GM19099 (cell line): ENCODE results near the gene PATE1.

ENCODE experiments used
- POLR2A ChIP-seq: IDR thresholded peaks from 3 replicates; pipeline ENCODE4 v1.6.1; 2011; ENCODE audit warnings: low read depth; ENCODE audit not compliant: insufficient read length; ENCODE audit errors: extremely low read depth

The PATE1 gene

GRCh38 chr11:125777309-125777708, 31.2 kb downstream of the PATE1 start:
- no peak for TF ChIP-seq POLR2A

DNA sequence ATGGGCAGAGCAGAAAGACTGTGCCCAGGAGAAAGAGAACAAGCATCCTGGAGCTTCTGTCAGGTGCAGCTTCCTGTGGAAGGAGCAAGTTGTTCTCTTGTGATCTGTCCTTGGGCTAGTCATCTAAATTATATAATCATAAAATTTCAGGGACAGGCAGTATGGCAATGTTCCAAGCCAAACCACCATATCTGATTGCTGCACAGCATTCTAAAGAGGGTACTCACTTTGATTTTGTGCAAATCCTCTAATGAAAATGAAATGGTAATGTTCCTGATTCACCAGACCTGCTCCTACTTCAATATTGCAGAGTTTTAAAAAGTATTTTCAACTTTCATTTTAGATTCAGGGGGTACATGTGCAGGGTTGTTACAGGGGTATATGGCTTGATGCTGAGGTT, 32.6 kb downstream of the PATE1 start, which contains the start of gene PATE2:
PATE2 (minus strand) TSS at position 101 of the 400 bp plus-strand sequence; CDS start at position 46, 55 bp downstream.
- TF ChIP-seq POLR2A, result no peak

DNA sequence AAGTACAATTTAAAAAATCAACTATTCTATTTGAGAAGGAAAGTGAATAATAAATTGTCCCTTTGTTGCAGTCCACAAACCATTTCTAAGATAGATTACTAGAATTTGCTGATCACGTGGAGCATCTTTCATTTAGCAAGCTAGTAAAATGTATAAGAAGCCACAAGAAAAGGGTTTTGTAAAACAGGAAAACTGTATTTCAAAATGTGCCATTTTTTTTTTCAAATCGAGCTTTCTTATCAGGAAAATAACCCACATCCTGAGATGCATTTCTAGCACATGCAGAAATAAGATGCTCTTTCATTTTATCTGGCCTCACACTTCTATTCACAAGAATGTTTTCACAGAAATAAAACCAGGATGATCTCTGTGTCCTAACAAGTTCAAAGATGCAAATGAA, 38.6 kb downstream of the PATE1 start:
- TF ChIP-seq POLR2A, result no peak

- TF ChIP-seq POLR2A, result no peak
Measured at GRCh38 chr11:125787827-125788226, 41.7 kb downstream of the PATE1 start, which contains the start of gene PATE3. TSS of gene PATE3 (plus strand) at chr11:125788127. CDS start at chr11:125788152, 25 bp downstream.

- no peak for TF ChIP-seq POLR2A
Measured at GRCh38 chr11:125790825-125791224, 44.7 kb downstream of the PATE1 start.

GRCh38 chr11:125797641-125798040, 51.6 kb downstream of the PATE1 start:
- TF ChIP-seq POLR2A, result no peak
